Muscle layer of duodenum (tissue), 2 donors: ENCODE measurements around the gene SNRNP70.
A peak's percentile ranks its signal among the peaks of the same experiment; 100 is the strongest.

Source experiments
- H3K27ac ChIP-seq: one replicate; pipeline ENCODE4 v1.7.0; 2013; ENCODE audit warnings: mild to moderate bottlenecking, low read length
- H3K27me3 ChIP-seq: one replicate; pipeline ENCODE4 v1.7.0; 2013; ENCODE audit warnings: low read depth, mild to moderate bottlenecking, control low read depth, low read length
- H3K36me3 ChIP-seq, 2 donors: one replicate each; pipeline ENCODE4 v1.7.0; 2013; ENCODE audit warnings: low read length in 2 of 2, control low read depth in 1 of 2, mild to moderate bottlenecking in 1 of 2; ENCODE audit not compliant: insufficient read depth in 2 of 2, control insufficient read depth in 1 of 2
- H3K4me1 ChIP-seq, 2 donors: one replicate each; pipeline ENCODE4 v1.7.0; 2013; ENCODE audit warnings: low read length in 2 of 2, mild to moderate bottlenecking in 2 of 2, control low read depth in 1 of 2, moderate library complexity in 1 of 2; ENCODE audit not compliant: insufficient read depth in 2 of 2, control insufficient read depth in 1 of 2
- H3K4me3 ChIP-seq, 2 donors: one replicate each; pipeline ENCODE4 v1.7.0; 2013; ENCODE audit warnings: low read length in 2 of 2, low read depth in 1 of 2, mild to moderate bottlenecking in 1 of 2
- H3K9me3 ChIP-seq, 2 donors: one replicate each; pipeline ENCODE4 v1.7.0; 2013; ENCODE audit warnings: low read length in 2 of 2, control low read depth in 1 of 2, mild to moderate bottlenecking in 1 of 2; ENCODE audit not compliant: control insufficient read depth in 1 of 2
- donor health status: healthy.

SNRNP70 gene

GRCh38 chr19:49128545-49129237 lies 43.4 kb downstream of the SNRNP70 start:
- Histone ChIP-seq H3K4me1 (peaks cover 6 to 20% of the 10 kb centered on the region in 2 donors), H3K27me3 (no peaks in the 10 kb centered on the region), H3K36me3 (no peaks in the 10 kb centered on the region), H3K27ac (no peak overlapping the region), H3K4me3 (peak overlapping the region; percentile 48 to 52), H3K9me3 (no peaks in the 10 kb centered on the region)

- no peaks in the 10 kb centered on the region for H3K36me3 ChIP-seq
- H3K27ac ChIP-seq = no peak overlapping the region
- H3K9me3 ChIP-seq = no peaks in the 10 kb centered on the region
- H3K4me3 ChIP-seq = no peak overlapping the region
- H3K27me3 ChIP-seq = no peaks in the 10 kb centered on the region
- H3K4me1 ChIP-seq = peaks cover 6 to 25% of the 10 kb centered on the region in 2 donors
Measured at GRCh38 chr19:49129238-49129583, 44.0 kb downstream of the SNRNP70 start.

- Histone ChIP-seq H3K4me1 (peaks cover 6 to 31% of the 10 kb centered on the region in 2 donors), H3K27ac (no peak overlapping the region), H3K4me3 (no peak overlapping the region), H3K36me3 (no peaks in the 10 kb centered on the region), H3K27me3 (no peaks in the 10 kb centered on the region), H3K9me3 (no peaks in the 10 kb centered on the region)
Measured at GRCh38 chr19:49130325-49130724, 45.1 kb downstream of the SNRNP70 start.

GRCh38 chr19:49132974-49133609 lies 47.8 kb downstream of the SNRNP70 start:
- Histone ChIP-seq H3K27me3 (no peaks in the 10 kb centered on the region), H3K36me3 (no peaks in the 10 kb centered on the region), H3K27ac (no peak overlapping the region), H3K4me1 (peaks cover 6 to 25% of the 10 kb centered on the region in 2 donors), H3K4me3 (peak overlapping the region; percentile 39 to 60), H3K9me3 (no peaks in the 10 kb centered on the region)

- Histone ChIP-seq H3K27me3 (no peaks in the 10 kb centered on the region), H3K4me1 (peaks cover 1 to 17% of the 10 kb centered on the region in 2 donors), H3K9me3 (no peaks in the 10 kb centered on the region), H3K36me3 (no peaks in the 10 kb centered on the region), H3K4me3 (peak overlapping the region; percentile 39 to 60), H3K27ac (no peak overlapping the region)
Measured at GRCh38 chr19:49133621-49134454, 48.6 kb downstream of the SNRNP70 start.

- Histone ChIP-seq H3K27me3 (no peaks in the 10 kb centered on the region), H3K9me3 (no peaks in the 10 kb centered on the region), H3K27ac (no peak overlapping the region), H3K4me1 (peaks cover 0 to 17% of the 10 kb centered on the region in 2 donors), H3K36me3 (no peaks in the 10 kb centered on the region), H3K4me3 (no peak overlapping the region)
Measured at GRCh38 chr19:49135686-49136085, 50.4 kb downstream of the SNRNP70 start.

- H3K36me3 ChIP-seq = no peaks in the 10 kb centered on the region
- no peaks in the 10 kb centered on the region for H3K27me3 ChIP-seq
- H3K4me1 ChIP-seq = peaks cover 0 to 17% of the 10 kb centered on the region in 2 donors
- H3K4me3 ChIP-seq = no peak overlapping the region
- H3K9me3 ChIP-seq = no peaks in the 10 kb centered on the region
- H3K27ac ChIP-seq = no peak overlapping the region
Measured at GRCh38 chr19:49136771-49137171, 51.5 kb downstream of the SNRNP70 start.

- peaks cover 0 to 21% of the 10 kb centered on the region in 2 donors for H3K4me1 ChIP-seq
- no peaks in the 10 kb centered on the region for H3K27me3 ChIP-seq
- H3K36me3 ChIP-seq = no peaks in the 10 kb centered on the region
- no peak overlapping the region for H3K4me3 ChIP-seq
- no peaks in the 10 kb centered on the region for H3K9me3 ChIP-seq
- H3K27ac ChIP-seq = no peak overlapping the region
Measured at GRCh38 chr19:49140951-49141350, 55.7 kb downstream of the SNRNP70 start.

GRCh38 chr19:49141352-49141751 lies 56.1 kb downstream of the SNRNP70 start:
- Histone ChIP-seq H3K4me1 (peaks cover 0 to 25% of the 10 kb centered on the region in 2 donors), H3K27ac (no peak overlapping the region), H3K4me3 (no peak overlapping the region), H3K36me3 (no peaks in the 10 kb centered on the region), H3K9me3 (no peaks in the 10 kb centered on the region), H3K27me3 (no peaks in the 10 kb centered on the region)

GRCh38 chr19:49142866-49143335 lies 57.6 kb downstream of the SNRNP70 start:
- no peaks in the 10 kb centered on the region for H3K9me3 ChIP-seq
- no peaks in the 10 kb centered on the region for H3K27me3 ChIP-seq
- H3K27ac ChIP-seq = no peak overlapping the region
- peak overlapping the region; percentile 68 to 75 for H3K4me3 ChIP-seq
- peaks cover 0 to 26% of the 10 kb centered on the region in 2 donors for H3K4me1 ChIP-seq
- no peaks in the 10 kb centered on the region for H3K36me3 ChIP-seq
